Neural cell (in vitro differentiated cells): ENCODE results near the gene GRK3. TPM values are rescaled to one million over a fixed set of nuclear protein-coding genes. Genes with fewer than 3 reads are reported as not detected.

Experiments
- H2AFZ ChIP-seq: fragments of 200-600, 300-800 bp; sonication (generic), shearing (Covaris generic); 2 replicates; pipeline ENCODE4 v1.6.0; 2014; ENCODE audit warnings: low read depth, mild to moderate bottlenecking, antibody characterized with exemption, low read length, moderate library complexity
- H3F3A ChIP-seq: fragments of 200-600 bp; shearing (Covaris generic); 2 replicates; pipeline ENCODE4 v1.6.1; 2016; ENCODE audit warnings: mild to moderate bottlenecking, moderate library complexity, mixed read lengths, antibody characterized with exemption, low read length; ENCODE audit not compliant: insufficient read depth, poor library complexity, severe bottlenecking
- H3K27ac ChIP-seq: fragments of 200-600, 300-800 bp; sonication (generic), shearing (Covaris generic); 2 replicates; pipeline ENCODE4 v1.5.1; 2014; ENCODE audit warnings: mild to moderate bottlenecking, low read length, moderate library complexity
- H3K27me3 ChIP-seq: fragments of 300-800, 200-600 bp; sonication (generic), shearing (Covaris generic); 2 replicates; pipeline ENCODE4 v1.6.0; 2014; ENCODE audit warnings: mild to moderate bottlenecking, low read depth, low read length, moderate library complexity; ENCODE audit not compliant: insufficient read depth
- H3K36me3 ChIP-seq: fragments of 300-800, 200-600 bp; sonication (generic), shearing (Covaris generic); 2 replicates; pipeline ENCODE4 v1.5.1; 2014; ENCODE audit warnings: mild to moderate bottlenecking, antibody characterized with exemption, low read length, moderate library complexity; ENCODE audit not compliant: insufficient read depth
- H3K4me2 ChIP-seq: fragments of 300-800, 200-600 bp; sonication (generic), shearing (Covaris generic); 2 replicates; pipeline ENCODE4 v1.6.0; 2014; ENCODE audit warnings: mild to moderate bottlenecking, low read length
- H3K4me3 ChIP-seq: fragments of 300-800, 200-600 bp; sonication (generic), shearing (Covaris generic); 2 replicates; pipeline ENCODE4 v1.5.1; 2014; ENCODE audit warnings: mild to moderate bottlenecking, low read length, moderate library complexity
- H3K79me2 ChIP-seq: fragments of 200-600 bp; shearing (Covaris generic); replicated peaks from 2 replicates; pipeline ENCODE4 v1.6.0; 2014; ENCODE audit warnings: mild to moderate bottlenecking, low read length, moderate library complexity; ENCODE audit not compliant: insufficient read depth
- H3K9ac ChIP-seq: fragments of 300-800, 200-600 bp; sonication (generic), shearing (Covaris generic); 2 replicates; pipeline ENCODE4 v1.6.1; 2016; ENCODE audit warnings: mild to moderate bottlenecking, low read length, mixed read lengths
- H3K9me2 ChIP-seq: fragments of 200-600 bp; shearing (Covaris generic); 2 replicates; pipeline ENCODE4 v1.6.1; 2016; ENCODE audit warnings: mild to moderate bottlenecking, low read length, mixed read lengths; ENCODE audit not compliant: insufficient read depth
- H3K9me3 ChIP-seq: fragments of 200-600, 300-800 bp; sonication (generic), shearing (Covaris generic); 2 replicates; pipeline ENCODE4 v1.6.1; 2016; ENCODE audit warnings: mild to moderate bottlenecking, mixed run types, low read length, moderate library complexity, mixed read lengths
- H4K20me1 ChIP-seq: fragments of 200-600 bp; shearing (Covaris generic); 2 replicates; pipeline ENCODE4 v1.6.1; 2016; ENCODE audit warnings: mild to moderate bottlenecking, mixed run types; ENCODE audit not compliant: insufficient read depth
- CTCF ChIP-seq: fragments of 450-650 bp; IDR thresholded peaks from 2 replicates; pipeline ENCODE4 v1.5.1; 2014; ENCODE audit warnings: antibody characterized with exemption, mild to moderate bottlenecking, moderate library complexity; ENCODE audit not compliant: poor library complexity, severe bottlenecking
- EP300 ChIP-seq: fragments of 450-650 bp; conservative IDR thresholded peaks from 2 replicates; pipeline ENCODE4 v1.6.1; 2014; ENCODE audit warnings: antibody characterized with exemption, mild to moderate bottlenecking, moderate library complexity; ENCODE audit not compliant: poor library complexity, severe bottlenecking
- EZH2 ChIP-seq: fragments of 200-600, 300-800 bp; shearing (Covaris generic), sonication (generic); IDR thresholded peaks from 2 replicates; pipeline ENCODE4 v1.6.1; 2014; ENCODE audit warnings: antibody characterized with exemption, low read length, borderline replicate concordance, mild to moderate bottlenecking; ENCODE audit not compliant: insufficient read depth, poor library complexity, severe bottlenecking
- MXI1 ChIP-seq: fragments of 450-650 bp; conservative IDR thresholded peaks from 2 replicates; pipeline ENCODE4 v1.6.1; 2014; ENCODE audit warnings: antibody characterized with exemption, mild to moderate bottlenecking; ENCODE audit not compliant: poor library complexity, severe bottlenecking
- POLR2AphosphoS5 ChIP-seq: IDR thresholded peaks from 2 replicates; pipeline ENCODE4 v1.6.1; 2012
- RAD21 ChIP-seq: fragments of 450-650 bp; conservative IDR thresholded peaks from 2 replicates; pipeline ENCODE4 v1.6.1; 2014; ENCODE audit warnings: antibody characterized with exemption, mild to moderate bottlenecking, moderate library complexity
- REST ChIP-seq: IDR thresholded peaks from 2 replicates; pipeline ENCODE4 v1.6.1; 2012; ENCODE audit warnings: borderline replicate concordance
- SMC3 ChIP-seq: fragments of 450-650 bp; conservative IDR thresholded peaks from 2 replicates; pipeline ENCODE4 v1.6.1; 2014; ENCODE audit warnings: antibody characterized with exemption, mild to moderate bottlenecking, moderate library complexity; ENCODE audit not compliant: poor library complexity
- TAF1 ChIP-seq: IDR thresholded peaks from 2 replicates; pipeline ENCODE4 v1.6.1; 2012; ENCODE audit warnings: low read depth
- polyA plus RNA-seq: library from polyadenylated mRNA; depleted of rRNA; stranded (reverse); fragments of >200 nt; gene quantifications from 2 replicates; pipeline ENCODE4 v1.2.3, GENCODE V29; 2014

The GRK3 gene
- polyA plus RNA-seq, 1 donor from 2014 or later = 9.8 TPM

- no peaks in the 10 kb centered on the region for H3K27me3 ChIP-seq
- no peaks in the 10 kb centered on the region for H3K36me3 ChIP-seq
- H3K4me3 ChIP-seq = no peak overlapping the region
- TF ChIP-seq SMC3 (no peak), RAD21 (no peak), POLR2AphosphoS5 (no peak), TAF1 (no peak), REST (no peak), EZH2 (no peak), EP300 (no peak), CTCF (no peak), MXI1 (no peak)
- no peaks in the 10 kb centered on the region for H4K20me1 ChIP-seq
- no peaks in the 10 kb centered on the region for H3K79me2 ChIP-seq
- H2AFZ ChIP-seq = no peak overlapping the region
- H3K9me3 ChIP-seq = no peaks in the 10 kb centered on the region
- H3K9me2 ChIP-seq = no peaks in the 10 kb centered on the region
- no peak overlapping the region for H3K9ac ChIP-seq
- H3K4me2 ChIP-seq = no peak overlapping the region
- H3K27ac ChIP-seq = no peak overlapping the region
- no peaks in the 10 kb centered on the region for H3F3A ChIP-seq
Observed at GRCh38 chr22:25693268-25693565, 128.7 kb downstream of the GRK3 start.

GRCh38 chr22:25694196-25694907 lies 129.9 kb downstream of the GRK3 start:
- Histone ChIP-seq H3K9me2 (no peaks in the 10 kb centered on the region), H3K4me3 (no peak overlapping the region), H3K27me3 (no peaks in the 10 kb centered on the region), H3F3A (no peaks in the 10 kb centered on the region), H3K27ac (no peak overlapping the region), H3K4me2 (no peak overlapping the region), H3K79me2 (no peaks in the 10 kb centered on the region), H3K36me3 (no peaks in the 10 kb centered on the region), H4K20me1 (no peaks in the 10 kb centered on the region), H3K9me3 (no peaks in the 10 kb centered on the region), H2AFZ (no peak overlapping the region), H3K9ac (no peak overlapping the region)
- TF ChIP-seq EP300 (no peak), POLR2AphosphoS5 (no peak), SMC3 (no peak), EZH2 (no peak), TAF1 (no peak), RAD21 (no peak), REST (no peak), CTCF (no peak), MXI1 (no peak)
